HG03432 (cell line): ENCODE data around the gene VKORC1L1.
"Not testable (repeated sequence)": the region's sequence is repeated elsewhere in the genome, so short reads cannot be mapped to it uniquely, and the experiment has no call there.

ENCODE experiments used
- ATAC-seq: cut with Tn5 transposase; IDR thresholded peaks from one replicate; pipeline ENCODE4 v1.9.1; 2021; ENCODE audit warnings: mild to moderate bottlenecking, moderate library complexity; ENCODE audit not compliant: unreplicated experiment

The VKORC1L1 gene

GRCh38 chr7:65937296-65937695 lies 64.4 kb downstream of the VKORC1L1 start:
- no peak for ATAC-seq

DNA sequence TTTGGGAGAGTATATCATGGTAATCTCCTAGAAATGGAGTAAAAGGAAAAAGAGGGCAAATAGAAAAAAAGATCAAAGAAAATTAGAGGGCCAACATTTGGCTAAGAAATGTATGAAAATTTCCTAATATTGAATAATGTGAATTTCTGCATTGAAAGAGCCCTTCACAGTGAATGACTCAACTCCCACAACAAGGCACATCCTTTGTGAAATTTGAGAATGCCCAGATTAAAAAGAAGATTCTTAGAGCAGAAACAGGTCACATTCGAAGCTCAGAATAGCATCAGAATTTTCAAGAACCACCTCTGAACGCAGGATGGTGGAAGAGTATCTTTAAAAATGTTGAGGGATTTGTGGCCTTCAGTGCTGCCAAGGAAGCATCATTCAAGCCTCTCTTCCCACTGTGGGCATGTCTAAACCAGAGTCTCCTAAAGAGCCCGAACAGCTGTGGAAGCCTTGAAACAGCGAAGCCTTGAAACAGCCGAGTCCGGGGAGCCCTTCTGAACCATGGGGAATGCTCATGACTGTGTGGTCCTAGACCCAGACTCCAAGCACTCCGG lies 65.5 kb downstream of the VKORC1L1 start:
- no peak for ATAC-seq

- not testable (repeated sequence) for ATAC-seq
Observed at GRCh38 chr7:65945787-65946186, 72.9 kb downstream of the VKORC1L1 start.

DNA sequence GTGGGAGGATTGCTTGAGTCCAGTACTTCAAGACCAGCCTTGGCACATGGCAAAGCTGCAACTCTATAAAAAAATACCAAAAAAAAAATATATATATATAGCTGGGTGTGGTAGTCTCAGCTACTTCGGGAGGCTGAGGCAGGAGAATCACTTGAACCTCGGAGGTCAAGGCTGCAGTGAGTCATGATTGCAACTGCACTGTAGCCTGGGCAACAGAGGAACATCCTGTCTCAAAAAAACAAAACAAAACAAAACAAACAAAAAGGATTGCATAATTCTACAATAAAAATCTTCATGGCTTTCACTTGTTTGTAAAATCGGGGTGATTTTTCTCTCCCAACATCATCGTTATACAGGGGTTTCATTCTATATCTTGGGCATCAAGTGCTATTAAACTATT lies 74.0 kb downstream of the VKORC1L1 start:
- ATAC-seq = no peak

DNA sequence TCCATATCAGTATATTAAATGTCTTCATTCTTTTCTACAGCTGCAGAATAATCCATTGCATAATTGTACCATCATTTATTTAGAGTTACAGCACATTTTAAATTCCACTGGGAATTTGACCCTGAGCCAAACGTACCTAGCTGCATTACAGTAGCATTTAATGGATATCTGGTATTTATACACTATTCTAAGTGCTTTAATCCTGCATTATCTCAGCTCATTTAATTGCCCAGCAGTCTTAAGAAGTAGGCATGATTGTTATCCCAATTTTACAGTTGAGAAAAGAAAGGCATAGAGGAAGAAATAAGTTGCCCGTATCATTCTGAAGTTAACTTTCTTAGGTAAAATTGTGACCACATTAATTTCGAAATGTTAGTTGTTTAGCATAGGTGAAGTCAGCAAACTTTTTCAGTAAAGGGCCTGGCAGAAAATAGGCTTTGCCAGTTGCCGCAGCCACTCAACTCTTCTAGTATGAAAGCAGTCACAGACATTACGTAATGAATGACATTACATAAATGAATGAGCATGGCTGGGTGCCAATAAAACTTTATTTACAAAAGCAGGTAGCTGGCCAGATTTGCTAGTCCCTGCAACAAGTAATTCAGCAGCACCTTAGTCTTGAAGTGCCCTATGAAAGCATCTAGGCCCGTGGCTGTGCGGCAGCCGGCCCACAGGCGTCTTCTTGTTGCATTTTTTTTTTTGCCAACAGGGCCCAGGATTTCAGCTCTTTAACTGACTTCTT lies 79.1 kb downstream of the VKORC1L1 start:
- ATAC-seq = no peak

GRCh38 chr7:65953001-65953720 lies 80.3 kb downstream of the VKORC1L1 start:
- ATAC-seq = no peak

DNA sequence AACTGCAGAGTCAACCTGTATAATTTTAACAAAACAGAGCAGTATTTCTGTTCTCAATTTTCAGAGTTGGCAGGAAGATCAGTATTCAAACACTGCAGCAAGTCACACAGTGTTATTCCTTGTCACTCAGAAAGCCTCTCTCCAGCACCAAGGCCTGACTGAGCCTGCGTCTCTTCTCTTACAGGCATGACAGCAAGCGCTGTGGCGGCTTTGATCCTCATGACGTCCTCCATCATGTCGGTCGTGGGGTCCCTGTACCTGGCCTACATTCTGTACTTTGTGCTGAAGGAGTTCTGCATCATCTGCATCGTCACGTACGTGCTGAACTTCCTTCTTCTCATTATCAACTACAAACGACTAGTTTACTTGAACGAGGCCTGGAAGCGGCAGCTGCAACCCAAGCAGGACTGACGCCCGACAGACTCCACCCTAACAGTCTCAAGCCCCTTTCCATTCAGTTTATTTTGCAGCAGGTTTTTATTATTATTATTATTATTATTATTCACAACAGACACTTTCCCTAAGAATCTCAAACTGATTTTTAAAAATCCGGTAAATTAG lies 81.1 kb downstream of the VKORC1L1 start:
- ATAC-seq = no peak

GRCh38 chr7:65955718-65956117 lies 82.8 kb downstream of the VKORC1L1 start:
- ATAC-seq = no peak

GRCh38 chr7:65960351-65961074 lies 87.6 kb downstream of the VKORC1L1 start:
- no peak for ATAC-seq

- no peak for ATAC-seq
Observed at GRCh38 chr7:65962033-65962432, 89.2 kb downstream of the VKORC1L1 start.

DNA sequence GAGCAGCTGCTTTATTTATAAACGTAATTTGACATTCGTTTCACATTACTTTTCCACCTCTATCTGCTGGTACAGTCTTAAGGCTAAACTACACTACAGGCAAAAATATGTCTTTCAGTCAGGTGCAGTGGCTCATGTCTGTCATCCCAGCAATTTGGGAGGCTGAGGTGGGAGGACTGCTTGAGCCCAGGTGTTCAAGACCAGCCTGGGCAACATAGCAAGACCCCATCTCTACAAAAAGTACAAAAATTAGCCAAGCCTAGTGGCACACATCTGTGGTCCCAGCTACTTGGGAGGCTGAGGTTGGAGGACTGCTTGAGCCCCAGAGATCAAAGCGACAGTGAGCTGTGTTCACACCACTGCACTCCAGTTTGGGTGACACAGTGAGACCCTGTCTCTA lies 91.8 kb downstream of the VKORC1L1 start:
- not testable (repeated sequence) for ATAC-seq

- ATAC-seq = no peak
Observed at GRCh38 chr7:65966146-65966545, 93.3 kb downstream of the VKORC1L1 start.

DNA sequence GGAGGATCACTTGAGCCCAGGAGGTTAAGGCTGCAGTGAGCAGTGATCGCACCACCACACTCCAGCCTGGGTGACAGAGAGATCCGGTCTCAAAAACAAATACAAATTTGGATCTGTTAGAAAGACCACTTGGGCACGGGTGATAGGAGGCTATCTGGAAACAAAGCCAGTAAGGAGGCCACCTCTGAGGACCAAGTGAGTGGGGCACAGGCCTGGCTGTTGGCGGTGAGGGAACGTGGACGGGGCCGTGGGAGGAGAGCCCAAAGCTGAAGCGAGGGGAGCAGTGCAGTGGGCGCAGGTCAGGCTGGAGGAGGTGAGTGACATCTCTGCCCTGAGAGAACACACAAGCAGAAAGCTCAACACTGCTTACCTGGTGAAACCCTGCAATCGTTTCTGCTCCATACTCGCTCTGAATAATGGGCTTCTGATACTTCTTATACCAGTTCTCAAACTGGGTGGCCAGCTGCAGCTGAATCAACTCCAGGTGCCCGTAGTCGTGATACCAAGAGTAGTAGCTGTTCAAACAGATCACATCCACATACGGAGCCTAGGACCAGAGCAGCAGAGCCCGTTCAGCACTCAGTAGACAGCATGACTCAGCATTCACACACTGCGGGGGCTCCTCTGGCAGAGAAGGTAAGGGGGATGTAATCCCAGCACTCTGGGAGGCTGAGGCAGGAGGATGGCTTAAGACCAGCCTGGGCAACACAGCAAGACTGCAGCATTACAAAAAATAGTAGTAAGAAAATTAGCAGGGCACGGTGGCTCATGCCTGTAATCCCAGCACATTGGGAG lies 94.7 kb downstream of the VKORC1L1 start:
- ATAC-seq = no peak

DNA sequence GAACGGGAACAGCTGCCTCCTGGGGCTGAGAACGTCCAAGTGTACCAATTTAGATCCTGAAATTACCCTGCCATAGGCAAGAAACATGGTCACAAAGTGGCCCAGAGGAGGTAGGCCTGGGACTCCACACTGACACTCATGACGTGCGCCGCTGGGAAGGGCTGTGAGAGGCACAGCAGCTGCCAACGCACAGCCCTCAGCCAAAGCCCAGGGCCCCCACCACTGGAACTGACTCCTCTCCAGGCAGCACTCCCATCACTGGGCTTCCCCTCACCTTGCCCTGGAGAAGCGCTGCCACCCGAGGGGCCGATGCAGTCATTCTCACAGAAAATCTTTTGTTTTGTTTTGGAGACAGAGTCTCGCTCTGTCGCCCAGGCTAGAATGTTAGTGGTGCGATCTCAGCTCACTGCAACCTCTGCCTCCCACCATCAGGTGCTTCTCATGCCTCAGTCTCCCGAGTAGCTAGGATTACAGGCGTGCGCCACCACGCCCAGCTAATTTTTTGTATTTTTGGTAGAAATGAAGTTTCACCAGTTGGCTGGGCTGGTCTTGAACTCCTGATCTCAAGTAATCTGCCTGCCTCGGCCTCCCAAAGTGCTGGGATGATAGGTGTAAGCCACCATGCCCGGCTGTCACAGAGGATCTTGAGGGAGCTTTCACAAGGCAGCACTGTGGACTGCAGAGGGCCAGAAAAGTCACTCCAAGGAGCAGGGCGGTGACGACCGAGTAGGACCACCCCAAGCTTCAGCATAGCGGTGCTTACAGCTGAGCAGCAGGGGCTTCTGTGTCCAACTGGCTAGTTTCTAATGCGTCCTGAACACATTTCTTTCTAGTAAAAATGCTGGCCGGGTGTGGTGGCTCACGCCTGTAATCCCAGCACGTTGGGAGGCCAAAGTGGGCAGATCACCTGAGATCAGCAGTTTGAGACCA lies 95.6 kb downstream of the VKORC1L1 start:
- no peak for ATAC-seq

DNA sequence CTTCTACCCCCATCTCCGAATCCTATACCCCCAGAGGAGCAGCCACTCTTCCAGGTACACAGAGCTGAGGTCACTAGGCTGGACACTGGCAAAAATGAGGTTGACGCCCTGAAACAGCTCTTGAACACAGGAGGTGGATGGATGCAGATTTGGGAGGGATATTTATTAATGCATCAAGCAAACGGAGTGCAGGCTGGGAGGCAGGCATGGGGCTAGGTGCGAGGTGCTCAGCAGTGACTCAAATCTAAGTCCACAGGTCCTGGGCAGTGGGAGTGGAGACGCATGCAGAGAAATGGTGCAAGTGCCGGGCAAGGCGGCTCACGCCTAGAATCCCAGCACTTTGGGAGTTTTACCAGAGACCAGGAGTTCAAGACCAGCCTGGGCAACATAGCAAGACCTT lies 98.1 kb downstream of the VKORC1L1 start:
- no peak for ATAC-seq

GRCh38 chr7:65972976-65973375 lies 100.1 kb downstream of the VKORC1L1 start:
- ATAC-seq = no peak

DNA sequence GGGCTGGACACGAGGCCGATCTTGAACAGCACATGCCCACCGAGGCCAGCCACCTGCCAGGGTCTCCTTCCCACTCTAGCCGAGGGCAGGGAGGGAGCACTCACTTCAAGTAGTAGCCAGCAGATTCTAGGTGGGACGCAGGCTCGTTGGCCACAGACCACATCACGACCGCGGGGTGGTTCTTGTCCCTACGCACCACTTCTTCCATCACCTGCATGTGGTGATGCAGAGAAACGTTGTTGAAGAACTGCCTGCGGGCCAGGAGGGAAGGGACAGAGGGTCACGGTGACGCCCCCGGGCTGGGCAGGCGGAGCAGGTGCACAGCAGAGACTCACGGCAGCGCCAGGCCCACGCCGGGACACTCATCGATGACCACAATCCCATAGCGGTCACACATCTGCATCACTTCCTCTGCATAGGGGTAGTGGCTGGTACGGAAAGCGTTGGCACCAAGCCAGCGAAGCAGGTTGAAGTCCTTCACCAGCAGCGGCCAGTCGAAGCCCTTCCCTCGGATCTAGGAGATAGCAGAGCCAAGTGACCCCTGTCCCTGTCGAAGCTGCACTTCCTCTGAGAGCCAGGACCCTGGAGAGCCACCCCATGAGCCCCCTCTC lies 101.4 kb downstream of the VKORC1L1 start:
- no peak for ATAC-seq

- ATAC-seq = no peak
Observed at GRCh38 chr7:65974876-65975275, 102.0 kb downstream of the VKORC1L1 start.
